NCI-H748 (cell line): Measurements from ENCODE around the gene SNIP1.
"Not testable (repeated sequence)": the region's sequence is repeated elsewhere in the genome, so short reads cannot be mapped to it uniquely, and the experiment has no call there.

Experiments
- DNase-seq: peaks from one replicate; lab custom pipeline; 2025; ENCODE audit not compliant: unreplicated experiment; lab: John Stamatoyannopoulos, UW

Gene SNIP1

DNA sequence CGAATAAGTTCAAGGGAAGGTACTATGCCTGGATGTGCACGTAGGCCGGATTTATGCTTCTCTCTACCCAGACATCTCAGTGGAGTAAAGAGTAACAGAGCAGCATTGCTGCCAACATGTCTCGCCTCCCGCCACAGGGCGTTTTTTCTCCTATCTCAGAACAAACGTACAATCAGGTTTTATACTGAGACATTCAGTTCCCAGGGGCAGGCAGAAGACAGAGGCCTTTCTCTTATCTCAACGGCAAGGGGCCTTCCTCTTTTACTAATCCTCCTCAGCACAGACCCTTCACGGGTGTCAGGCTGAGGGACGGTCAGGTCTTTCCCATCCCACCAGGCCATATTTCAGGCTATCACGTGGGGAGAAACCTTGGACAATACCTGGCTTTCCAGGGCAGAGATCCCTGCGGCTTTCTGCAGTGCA is 5.9 kb upstream of the SNIP1 start:
- not testable (repeated sequence) for DNase-seq

DNA sequence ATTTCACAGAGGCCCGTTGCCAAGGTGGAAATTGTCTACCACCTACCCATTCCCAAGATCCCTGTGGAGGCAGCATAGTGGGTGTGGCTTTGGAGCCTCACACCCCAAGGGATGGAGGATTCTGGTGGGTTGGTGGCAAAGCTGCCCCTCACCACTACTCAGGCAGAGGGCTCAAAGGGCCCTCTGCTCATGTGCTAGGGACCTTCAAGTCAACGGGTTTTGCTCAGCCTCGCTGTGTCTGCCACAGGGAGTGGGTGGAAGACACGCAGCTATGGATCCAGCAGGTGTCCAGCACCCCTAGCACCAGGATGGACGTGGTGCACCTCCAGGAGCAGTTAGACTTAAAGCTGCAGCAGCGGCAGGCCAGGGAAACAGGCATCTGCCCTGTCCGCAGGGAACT is 5.0 kb upstream of the SNIP1 start:
- no peak for DNase-seq

DNA sequence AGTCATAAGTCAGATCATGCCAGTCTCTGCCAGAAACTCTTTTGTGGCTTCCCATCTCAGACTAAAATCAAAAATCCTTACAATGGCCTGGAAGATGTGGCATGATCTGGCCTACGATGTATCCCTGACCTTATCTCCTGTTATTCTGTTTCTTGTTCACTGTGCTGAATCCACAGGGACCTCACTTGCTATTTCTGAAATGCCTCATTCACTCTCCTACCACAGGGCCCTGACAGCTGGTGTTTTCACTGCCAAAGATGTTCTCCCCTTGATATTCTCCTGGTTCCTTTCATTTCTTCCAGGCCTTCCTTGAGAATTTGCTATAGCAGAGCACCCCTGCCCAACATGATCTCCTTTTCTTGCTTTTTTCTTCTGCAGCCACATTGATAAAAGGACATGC is 4.3 kb upstream of the SNIP1 start:
- no peak for DNase-seq

DNA sequence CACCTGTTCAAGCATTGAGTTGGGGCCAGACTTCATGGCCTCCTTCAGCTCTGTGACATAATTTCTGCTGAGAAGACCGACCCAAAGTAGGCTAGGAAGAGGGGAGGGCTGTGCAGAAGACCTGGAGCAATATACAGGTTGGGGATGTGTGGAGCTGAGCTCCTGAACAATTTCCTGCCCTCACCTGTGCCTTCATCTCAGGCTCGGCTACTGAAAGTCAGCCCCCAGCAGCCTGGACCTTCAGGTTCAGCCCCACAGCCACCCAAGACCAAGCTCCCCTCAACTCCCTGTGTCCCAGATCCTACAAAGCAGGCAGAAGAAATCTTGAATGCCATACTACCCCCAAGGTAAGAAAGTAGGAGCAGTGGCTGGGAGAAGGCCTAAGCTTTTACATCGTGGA is 3.3 kb upstream of the SNIP1 start:
- DNase-seq, result no peak

DNA sequence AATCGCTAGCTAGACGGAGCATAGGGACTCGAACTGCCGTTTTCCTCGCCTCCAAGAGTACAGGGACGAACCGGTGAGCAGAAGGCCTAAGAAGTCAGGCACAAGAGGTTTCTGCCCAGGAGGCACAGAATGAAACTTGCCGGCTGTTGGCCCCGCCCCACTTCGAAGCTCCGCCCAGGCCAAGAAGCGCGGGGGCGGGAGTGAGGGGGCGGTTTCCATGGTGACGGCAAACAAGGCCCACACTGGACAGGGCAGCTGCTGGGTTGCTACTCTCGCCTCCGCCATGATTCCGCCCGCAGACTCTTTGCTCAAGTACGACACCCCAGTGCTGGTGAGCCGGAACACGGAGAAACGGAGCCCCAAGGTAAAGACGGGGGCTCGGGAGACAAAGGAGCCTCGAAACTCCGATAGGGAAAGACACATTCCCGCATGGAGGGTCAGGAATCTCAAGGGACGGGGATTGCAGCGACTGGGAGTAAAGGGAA is 2.7 kb upstream of the SNIP1 start, which contains the start of gene DNALI1:
DNALI1 (plus strand) TSS at position 229 of the 485 bp plus-strand sequence; CDS start at position 284, 55 bp downstream.
- DNase-seq, result peak; percentile 87

DNA sequence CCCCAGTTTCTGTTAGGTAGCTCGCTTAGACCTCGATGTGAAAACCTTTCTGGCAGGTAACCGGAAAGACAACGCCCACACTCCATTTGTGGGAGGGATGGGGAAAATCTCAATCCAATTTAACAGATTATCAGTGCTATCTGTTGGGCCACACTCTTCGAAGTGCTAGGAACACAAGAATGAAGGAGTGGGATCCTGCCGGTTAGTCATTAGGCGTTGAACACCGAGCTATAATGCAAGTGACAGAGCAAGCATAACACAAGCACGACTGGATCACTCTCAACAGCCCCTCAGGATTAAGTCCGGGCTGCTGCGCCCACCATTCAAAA is 531 bp downstream of the SNIP1 start:
- no peak for DNase-seq

DNA sequence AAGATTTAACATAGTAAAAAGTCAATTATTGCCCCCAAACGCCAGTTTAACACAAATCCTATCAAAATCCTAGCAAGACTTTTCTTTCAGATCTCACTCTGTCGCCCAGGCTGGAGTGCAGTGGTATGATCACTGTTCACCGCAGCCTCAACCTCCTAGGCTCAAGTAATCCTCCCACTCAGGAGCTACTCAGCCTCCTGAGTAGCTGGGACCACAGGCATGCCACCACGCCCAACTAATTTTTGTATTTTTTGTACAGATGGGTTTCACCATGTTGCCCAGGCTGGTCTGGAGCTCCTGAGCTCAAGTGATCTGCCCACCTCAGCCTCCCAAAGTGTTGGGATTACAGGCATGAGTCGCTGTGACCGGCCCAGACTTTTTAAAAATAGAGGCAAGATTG is 4.8 kb downstream of the SNIP1 start:
- DNase-seq, result no peak

DNA sequence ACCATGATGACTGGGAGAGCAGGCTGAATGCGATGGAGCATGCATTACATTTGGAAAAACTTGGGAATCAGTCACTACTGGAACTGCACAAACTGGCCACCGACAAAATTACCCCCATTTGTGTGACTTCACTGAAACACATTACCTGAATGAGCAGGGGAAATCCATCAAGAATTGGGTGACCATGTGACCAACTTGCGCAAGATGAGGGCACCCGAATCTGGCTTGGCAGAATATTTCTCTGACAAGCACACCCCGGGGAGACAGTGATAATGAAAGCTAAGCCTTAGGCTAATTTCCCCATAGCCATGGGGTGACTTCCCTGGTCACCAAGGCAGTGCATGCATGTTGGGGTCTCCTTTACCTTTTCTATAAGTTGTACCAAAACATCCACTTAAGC is 9.1 kb downstream of the SNIP1 start:
- no peak for DNase-seq

DNA sequence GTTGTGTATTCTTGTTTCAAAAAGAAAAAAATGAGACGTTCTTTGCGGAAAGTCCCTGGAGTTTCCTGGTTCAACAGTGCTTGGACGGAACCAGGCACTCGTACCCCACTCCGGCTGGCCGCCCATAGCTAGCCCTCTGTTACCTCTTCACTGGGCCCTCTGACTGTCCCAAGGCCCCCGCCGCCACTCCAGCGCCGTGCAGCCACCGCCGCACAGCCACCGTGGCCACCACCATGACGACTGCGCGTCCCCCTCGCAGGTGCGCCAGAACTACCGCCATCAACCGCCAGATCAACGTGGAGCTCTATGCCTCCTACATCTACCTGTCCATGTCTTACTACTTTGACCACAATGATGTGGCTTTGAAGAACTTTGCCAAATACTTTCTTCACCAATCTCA is 9.6 kb downstream of the SNIP1 start:
- no peak for DNase-seq

DNA sequence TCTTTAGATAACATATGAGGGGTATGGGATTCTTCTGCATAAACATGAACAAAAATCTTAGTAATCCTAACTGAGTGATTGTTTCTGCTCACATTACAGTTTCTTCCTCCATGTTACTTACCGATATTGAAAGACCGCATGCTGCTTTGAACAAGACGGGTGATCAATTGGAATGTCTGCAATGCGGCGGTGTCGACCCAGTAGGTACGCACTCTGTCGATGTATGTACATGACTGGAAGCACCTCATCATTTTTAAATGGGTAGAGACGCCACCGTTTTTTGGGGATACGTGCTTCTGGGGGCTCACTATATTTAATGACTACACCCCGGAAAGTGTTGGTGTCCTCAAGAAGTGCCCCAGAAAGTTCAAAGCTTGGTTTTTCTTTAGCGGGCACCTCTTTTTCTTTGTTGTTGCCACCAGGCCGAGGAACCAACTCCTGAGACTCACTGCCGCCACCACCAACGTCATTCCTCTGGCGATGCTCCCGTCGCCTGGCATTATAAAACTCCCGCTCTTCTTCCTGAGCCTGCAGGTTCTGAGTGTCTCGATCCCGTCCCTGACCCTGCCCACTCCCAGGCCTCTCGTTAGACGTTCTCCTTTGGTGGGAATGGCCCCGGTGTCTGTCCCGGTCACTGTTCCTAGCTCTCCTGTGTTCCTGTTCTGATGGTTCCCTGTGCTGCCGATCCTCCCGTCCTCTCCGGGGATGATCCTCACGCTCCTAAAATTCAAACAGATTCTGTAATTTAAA is 13.9 kb downstream of the SNIP1 start:
- DNase-seq, result no peak

DNA sequence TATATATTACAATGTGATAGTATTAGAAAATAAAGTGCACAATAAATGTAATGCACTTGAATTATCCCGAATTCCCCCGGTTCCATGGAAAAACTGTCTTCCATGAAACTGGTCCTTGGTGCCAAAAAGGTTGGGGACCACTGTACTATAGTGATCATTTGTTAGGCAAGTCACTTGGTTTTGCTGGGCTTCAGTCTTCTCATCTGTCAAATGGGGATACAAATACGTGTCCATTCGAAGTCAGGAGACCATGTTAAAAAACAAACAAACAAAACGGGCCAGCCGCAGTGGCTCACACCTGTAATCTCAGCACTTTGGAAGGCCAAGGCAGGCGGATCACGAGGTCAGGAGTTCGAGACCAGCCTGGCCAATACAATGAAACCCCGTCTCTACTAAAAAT is 14.9 kb downstream of the SNIP1 start:
- DNase-seq, result not testable (repeated sequence)

DNA sequence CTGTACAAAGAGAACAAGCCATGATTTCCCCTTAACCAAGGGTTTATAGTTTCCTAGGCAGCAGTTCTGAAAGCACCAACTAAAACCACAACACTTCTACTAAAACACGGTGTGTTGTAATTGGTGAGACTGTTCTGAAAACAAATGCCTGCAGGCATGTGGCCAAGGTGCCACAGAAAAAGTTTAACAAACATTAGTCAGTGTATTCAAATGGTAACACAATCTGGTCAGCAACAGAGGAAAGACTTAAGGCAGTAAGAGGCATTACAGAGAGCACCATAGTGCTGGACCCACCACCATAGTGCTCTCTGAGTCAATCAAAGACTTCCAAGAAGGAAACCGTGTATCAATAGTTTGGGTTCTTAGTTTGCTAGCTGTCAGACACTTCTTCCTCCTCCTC is 16.7 kb downstream of the SNIP1 start:
- no peak for DNase-seq

DNA sequence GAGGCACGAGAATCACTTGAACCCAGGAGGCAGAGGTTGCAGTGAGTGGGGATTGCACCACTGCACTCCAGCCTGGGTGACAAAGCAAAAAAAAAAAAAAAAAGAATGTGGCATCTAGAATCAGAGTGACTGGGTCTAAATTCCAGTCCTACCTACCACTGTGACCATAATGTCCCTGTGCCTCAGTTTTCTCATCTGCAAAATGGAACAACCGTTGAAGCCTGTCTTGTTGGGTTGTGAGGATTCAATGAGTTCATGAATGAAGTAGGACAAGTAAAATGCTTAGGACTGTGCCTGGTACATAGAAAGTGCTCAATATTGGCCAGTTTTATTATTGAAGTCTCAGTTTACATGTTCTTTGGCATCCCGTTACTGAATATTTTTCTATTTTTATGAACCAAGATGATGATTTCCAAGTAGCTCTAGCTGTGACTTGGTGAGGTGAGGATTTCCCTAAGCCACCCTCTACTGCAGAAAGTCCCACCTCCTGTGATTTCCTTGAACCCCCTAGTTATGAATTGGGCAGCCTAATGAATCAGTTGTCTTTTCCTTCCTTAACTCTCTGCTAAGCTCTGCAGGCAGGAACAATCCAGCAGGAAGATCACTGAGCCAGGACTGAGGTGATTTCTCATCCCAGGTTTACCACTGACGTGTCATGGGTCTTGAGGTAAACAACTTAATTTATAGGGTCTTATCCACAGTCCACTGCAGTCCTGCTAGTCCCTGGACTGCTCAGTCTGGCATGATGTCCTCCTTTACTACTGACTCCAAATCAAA is 20.6 kb downstream of the SNIP1 start:
- DNase-seq, result no peak

DNA sequence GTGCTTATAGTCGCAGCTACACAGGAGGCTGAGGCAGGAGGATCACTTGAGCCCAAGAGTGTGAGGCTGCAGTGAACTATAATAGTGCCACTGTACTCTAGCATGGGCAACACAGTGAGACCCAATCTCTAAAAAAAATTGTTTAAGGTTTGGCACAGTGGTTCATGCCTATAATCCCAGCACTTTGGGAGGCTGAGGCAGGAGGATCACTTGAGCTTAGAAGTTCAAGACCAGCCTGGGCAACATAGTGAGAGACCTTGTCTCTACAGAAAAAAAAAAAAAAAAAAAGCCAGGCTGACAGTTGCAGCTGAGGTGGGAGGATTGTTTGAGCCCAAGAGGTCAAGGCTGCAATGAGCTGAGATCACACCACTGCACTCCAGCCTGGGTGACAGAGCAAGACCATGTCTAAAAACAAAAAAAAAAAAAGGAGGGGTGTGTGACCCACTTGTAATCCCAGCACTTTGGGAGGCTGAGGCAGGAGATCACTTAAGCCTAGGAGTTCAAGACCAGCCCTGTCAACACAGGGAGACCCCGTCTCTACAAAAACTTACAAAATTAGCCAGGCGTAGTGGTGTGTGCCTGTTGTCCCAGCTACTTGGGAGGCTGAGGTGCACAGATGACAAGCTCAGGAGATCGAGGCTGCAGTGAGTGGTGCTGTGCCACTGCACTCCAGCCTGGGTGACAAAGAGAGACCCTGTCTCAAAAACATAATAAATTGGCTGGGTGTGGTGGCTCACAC is 21.5 kb downstream of the SNIP1 start:
- DNase-seq, result not testable (repeated sequence)

DNA sequence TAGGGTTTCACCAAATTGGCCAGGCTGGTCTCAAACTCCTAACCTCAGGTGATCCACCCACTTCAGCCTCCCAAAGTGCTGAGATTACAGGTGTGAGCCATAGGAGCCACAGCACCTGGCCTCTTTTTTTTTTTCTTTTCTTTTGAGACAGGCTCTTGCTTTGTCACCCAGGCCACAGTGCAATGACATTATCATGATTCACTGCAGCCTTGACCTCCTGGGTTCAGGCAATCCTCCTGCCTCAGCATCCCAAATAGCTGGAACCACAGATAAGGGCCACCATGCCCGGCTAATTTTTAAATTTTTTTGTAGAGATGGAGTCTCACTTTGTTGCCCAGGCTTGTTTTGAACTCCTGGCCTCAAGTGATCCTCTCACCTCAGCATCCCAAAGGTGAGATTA is 24.2 kb downstream of the SNIP1 start:
- not testable (repeated sequence) for DNase-seq

DNA sequence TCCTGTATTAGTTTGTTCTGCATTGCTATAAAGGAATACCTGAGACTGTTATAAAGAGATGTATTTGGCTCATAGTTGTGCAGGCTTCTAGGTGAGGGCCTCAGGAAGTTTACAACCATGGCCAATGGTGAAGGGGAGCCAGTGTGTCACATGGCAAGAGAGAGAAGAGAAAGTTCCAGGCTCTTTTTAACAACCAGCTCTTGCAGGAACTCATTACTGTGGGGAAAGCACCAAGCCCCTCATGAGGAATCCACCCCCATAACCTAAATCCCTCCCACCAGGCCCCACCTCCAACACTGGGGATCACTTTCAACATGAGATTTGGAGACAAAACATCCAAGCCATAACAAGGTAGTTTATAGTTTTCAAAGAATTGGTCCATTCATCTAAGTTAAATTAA is 34.5 kb downstream of the SNIP1 start:
- DNase-seq, result no peak

DNA sequence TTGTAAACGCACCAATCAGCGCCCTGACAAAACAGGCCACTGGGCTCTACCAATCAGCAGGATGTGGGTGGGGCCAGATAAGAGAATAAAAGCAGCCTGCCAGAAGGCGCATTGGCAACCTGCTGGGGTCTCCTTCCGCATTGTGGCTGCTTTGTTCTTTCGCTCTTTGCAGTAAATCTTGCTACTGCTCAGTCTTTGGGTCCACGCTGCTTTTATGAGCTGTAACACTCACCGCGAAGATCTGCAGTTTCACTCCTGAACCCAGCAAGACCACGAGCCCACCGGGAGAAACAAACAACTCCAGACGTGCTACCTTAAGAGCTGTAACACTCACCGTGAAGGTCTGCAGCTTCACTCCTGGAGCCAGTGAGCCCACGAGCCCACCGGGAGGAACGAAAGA is 35.2 kb downstream of the SNIP1 start:
- DNase-seq, result not testable (repeated sequence)

DNA sequence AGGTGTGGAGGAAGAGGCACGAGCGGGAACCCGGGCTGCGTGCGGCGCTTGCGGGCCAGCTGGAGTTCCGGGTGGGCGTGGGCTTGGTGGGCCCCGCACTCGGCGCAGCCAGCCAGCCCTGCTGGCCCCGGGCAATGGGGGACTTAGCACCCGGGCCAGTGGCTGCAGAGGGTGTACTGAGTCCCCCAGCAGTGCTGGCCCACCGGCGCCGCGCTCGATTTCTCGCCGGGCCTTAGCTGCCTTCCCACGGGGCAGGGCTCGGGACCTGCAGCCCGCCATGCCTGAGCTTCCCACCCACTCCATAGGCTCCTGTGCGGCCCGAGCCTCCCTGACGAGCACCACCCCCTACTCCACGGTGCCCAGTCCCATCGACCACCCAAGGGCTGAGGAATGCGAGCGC is 35.9 kb downstream of the SNIP1 start:
- DNase-seq, result not testable (repeated sequence)

DNA sequence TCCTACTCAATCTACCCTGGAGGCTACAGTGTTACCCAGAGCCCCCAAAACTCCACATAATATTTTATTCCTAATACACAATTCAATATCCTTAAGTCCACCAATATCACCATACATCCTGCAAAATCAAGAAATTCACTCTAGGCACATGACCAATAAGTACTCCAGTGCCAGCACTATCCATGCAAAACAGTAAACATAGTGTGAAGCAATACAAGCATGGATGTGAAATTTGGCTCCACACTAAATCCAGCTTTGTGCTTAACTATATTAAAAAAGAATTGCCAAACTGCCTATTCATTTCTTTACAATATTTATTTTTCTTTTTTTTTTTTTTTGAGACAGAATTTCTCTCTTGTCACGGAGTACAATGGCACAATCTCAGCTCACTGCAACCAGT is 36.5 kb downstream of the SNIP1 start:
- DNase-seq, result no peak

DNA sequence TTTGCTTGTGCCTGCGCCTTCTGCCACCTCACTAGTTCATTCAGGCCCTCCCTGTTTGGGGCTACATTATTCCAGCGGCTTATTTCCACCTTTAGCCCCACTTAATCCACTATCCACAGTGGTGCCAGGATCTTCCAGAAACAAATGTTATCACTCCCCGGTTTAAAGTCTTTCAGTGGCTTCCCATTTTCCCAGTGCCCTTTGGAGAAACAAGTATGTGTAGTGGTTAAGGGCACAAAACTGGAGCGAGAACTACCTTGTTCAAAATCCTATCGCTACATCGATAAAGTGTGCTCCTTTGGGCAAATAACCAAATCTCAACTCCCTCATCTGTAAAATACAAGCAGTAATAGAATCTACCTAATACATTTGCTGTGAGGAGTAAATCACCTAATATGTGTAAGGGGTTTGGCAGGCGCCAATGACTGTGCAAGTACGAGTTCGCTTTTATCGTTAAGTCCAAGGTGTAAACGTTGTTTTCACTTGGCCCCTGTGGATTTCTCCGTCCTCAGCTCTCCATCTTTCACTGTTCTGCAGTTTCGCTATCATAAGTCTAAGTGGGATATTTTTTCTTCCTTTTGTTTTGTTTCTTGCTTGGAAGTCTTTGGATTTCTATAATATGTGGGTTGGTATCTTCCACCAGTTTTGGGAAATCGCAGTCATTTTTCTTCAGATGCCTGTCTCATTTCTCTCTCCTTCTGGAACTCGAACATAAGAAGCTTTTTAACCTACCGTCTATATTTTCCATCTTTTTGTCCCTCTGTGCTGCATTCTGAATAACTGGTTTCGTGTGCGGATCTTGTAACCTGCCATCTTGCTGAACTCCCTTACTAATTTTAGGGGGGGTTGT is 38.7 kb downstream of the SNIP1 start:
- DNase-seq, result no peak
